Tibial artery (tissue), 4 donors: Measurements from ENCODE around the gene LYZL1.
"Not testable (repeated sequence)": the region's sequence is repeated elsewhere in the genome, so short reads cannot be mapped to it uniquely, and the experiment has no call there.

ENCODE experiments used
- DNase-seq, 2 donors: peaks; one replicate each; pipeline ENCODE4 v3.0.0-alpha.2; 2019
- H3K27ac ChIP-seq, 2 donors: fragments of 200-600 bp; sonication (generic) in 1 of 2; 1 replicate in 1 of 2; 2 replicates in 1 of 2; pipeline ENCODE4 v1.5.1; 2018 to 2019; ENCODE audit warnings: mild to moderate bottlenecking in 1 of 2
- H3K27me3 ChIP-seq, 2 donors: fragments of 200-600 bp; sonication (generic) in 1 of 2; one replicate each; pipeline versions ENCODE4 v1.5.1 to v1.6.0; 2016 to 2019
- H3K36me3 ChIP-seq, 3 donors: fragments of 200-600 bp; sonication (generic) in 2 of 3; one replicate each; pipeline ENCODE4 v1.5.1; 2016 to 2019; ENCODE audit warnings: mild to moderate bottlenecking in 2 of 3
- H3K4me1 ChIP-seq, 4 donors: fragments of 200-600 bp; sonication (generic) in 2 of 4; 1 replicate in 3 of 4; 2 replicates in 1 of 4; pipeline ENCODE4 v1.5.1; 2016 to 2019
- H3K4me3 ChIP-seq, 2 donors: fragments of 200-600 bp; sonication (generic) in 1 of 2; 1 replicate in 1 of 2; 2 replicates in 1 of 2; pipeline ENCODE4 v1.5.1; 2018 to 2019; ENCODE audit warnings: mild to moderate bottlenecking in 2 of 2
- H3K9me3 ChIP-seq, 3 donors: fragments of 200-600 bp; sonication (generic) in 1 of 3; one replicate each; pipeline ENCODE4 v1.5.1; 2016 to 2019
- intact Hi-C: fragments of 100-400 bp; cut with DNase I; formaldehyde crosslinking; loops from one replicate; pipeline ENCODE4 v1.15.0; 2023; ENCODE audit warnings: low total_unique reads
- TF ChIP-seq, protein P1 (sequence below), 2 experiments: fragments of 200-600 bp in 1 of 2; fragments of 450-650 bp in 1 of 2; IDR thresholded peaks; one replicate each; pipeline ENCODE4 v1.5.1; 2017 to 2019; ENCODE audit warnings: antibody characterized with exemption in 2 of 2, mild to moderate bottlenecking in 1 of 2, moderate library complexity in 1 of 2

LYZL1 gene

GRCh38 chr10:29301359-29301910, 12.6 kb downstream of the LYZL1 start:
- TF ChIP-seq, protein P1, sequence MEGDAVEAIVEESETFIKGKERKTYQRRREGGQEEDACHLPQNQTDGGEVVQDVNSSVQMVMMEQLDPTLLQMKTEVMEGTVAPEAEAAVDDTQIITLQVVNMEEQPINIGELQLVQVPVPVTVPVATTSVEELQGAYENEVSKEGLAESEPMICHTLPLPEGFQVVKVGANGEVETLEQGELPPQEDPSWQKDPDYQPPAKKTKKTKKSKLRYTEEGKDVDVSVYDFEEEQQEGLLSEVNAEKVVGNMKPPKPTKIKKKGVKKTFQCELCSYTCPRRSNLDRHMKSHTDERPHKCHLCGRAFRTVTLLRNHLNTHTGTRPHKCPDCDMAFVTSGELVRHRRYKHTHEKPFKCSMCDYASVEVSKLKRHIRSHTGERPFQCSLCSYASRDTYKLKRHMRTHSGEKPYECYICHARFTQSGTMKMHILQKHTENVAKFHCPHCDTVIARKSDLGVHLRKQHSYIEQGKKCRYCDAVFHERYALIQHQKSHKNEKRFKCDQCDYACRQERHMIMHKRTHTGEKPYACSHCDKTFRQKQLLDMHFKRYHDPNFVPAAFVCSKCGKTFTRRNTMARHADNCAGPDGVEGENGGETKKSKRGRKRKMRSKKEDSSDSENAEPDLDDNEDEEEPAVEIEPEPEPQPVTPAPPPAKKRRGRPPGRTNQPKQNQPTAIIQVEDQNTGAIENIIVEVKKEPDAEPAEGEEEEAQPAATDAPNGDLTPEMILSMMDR (IDR thresholded peaks at IDR 0.05): no peak
- no peaks in the 10 kb centered on the region for H3K36me3 ChIP-seq
- no peak overlapping the region for H3K4me3 ChIP-seq
- H3K27me3 ChIP-seq: no peaks in the 10 kb centered on the region
- H3K27ac ChIP-seq: no peak overlapping the region
- peaks cover 0 to 38% (median 22%) of the 10 kb centered on the region in 3 donors for H3K9me3 ChIP-seq
- DNase-seq: no peak
- peaks cover 0 to 7% (median 2%) of the 10 kb centered on the region in 4 donors for H3K4me1 ChIP-seq
- intact Hi-C loops: loop anchor here (10.0 kb wide), 1 partner anchor 287 kb away; no protein-coding TSS in a partner anchor

- DNase-seq: no peak
- TF ChIP-seq, protein P1 (IDR thresholded peaks at IDR 0.05): no peak
- Histone ChIP-seq H3K27me3 (no peaks in the 10 kb centered on the region), H3K4me1 (peaks cover 0 to 7% (median 2%) of the 10 kb centered on the region in 4 donors), H3K36me3 (no peaks in the 10 kb centered on the region), H3K4me3 (no peak overlapping the region), H3K9me3 (peaks cover 0 to 28% (median 17%) of the 10 kb centered on the region in 3 donors), H3K27ac (no peak overlapping the region)
- intact Hi-C loops: loop anchor here (10.0 kb wide), 1 partner anchor 288 kb away; no protein-coding TSS in a partner anchor
Measured at GRCh38 chr10:29302499-29302898, 13.6 kb downstream of the LYZL1 start.

- Histone ChIP-seq H3K27me3 (no peaks in the 10 kb centered on the region), H3K9me3 (peaks cover 0 to 16% (median 7%) of the 10 kb centered on the region in 3 donors), H3K36me3 (no peaks in the 10 kb centered on the region), H3K27ac (no peak overlapping the region), H3K4me1 (peaks cover 0 to 7% (median 2%) of the 10 kb centered on the region in 4 donors), H3K4me3 (no peak overlapping the region)
- DNase-seq: peak; percentile 58 to 70
- intact Hi-C loops: loop anchor here (2.0 to 10.0 kb wide), 2 partner anchors 290 to 644 kb away; no protein-coding TSS in a partner anchor
- TF ChIP-seq, protein P1 (IDR thresholded peaks at IDR 0.05): peak; percentile 83 to 92
Measured at GRCh38 chr10:29304264-29304994, 15.6 kb downstream of the LYZL1 start.

DNA sequence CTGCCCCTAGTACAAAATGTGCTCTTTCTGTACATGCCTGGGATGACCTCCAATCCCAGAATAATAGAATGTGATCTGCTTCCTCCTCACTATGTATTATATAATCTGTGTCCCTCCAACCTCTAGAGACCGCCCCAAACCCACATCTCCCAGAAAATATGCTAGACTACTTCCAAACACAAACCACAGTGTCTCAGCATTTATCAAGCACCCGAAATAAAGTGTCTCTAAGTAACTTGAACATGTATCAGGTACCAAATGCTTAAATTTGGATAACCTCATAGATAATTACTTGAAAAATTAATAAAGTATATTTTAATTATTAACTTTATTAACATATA, 16.1 kb downstream of the LYZL1 start:
- Histone ChIP-seq H3K27me3 (no peaks in the 10 kb centered on the region), H3K4me1 (peaks cover 0 to 7% (median 2%) of the 10 kb centered on the region in 4 donors), H3K27ac (no peak overlapping the region), H3K4me3 (no peak overlapping the region), H3K36me3 (no peaks in the 10 kb centered on the region), H3K9me3 (peaks cover 0 to 12% (median 7%) of the 10 kb centered on the region in 3 donors)
- TF ChIP-seq, protein P1 (IDR thresholded peaks at IDR 0.05): no peak
- DNase-seq: no peak
- intact Hi-C loops: loop anchor here (2.0 to 10.0 kb wide), 2 partner anchors 290 to 644 kb away; no protein-coding TSS in a partner anchor

GRCh38 chr10:29306688-29307087, 17.8 kb downstream of the LYZL1 start:
- TF ChIP-seq, protein P1 (IDR thresholded peaks at IDR 0.05): no peak
- H3K4me1 ChIP-seq: peaks cover 0 to 7% (median 2%) of the 10 kb centered on the region in 4 donors
- H3K27ac ChIP-seq: no peak overlapping the region
- DNase-seq: no peak
- intact Hi-C loops: loop anchor here (10.0 kb wide), 1 partner anchor 292 kb away; no protein-coding TSS in a partner anchor
- H3K4me3 ChIP-seq: no peak overlapping the region
- no peaks in the 10 kb centered on the region for H3K9me3 ChIP-seq
- H3K36me3 ChIP-seq: no peaks in the 10 kb centered on the region
- H3K27me3 ChIP-seq: no peaks in the 10 kb centered on the region

DNA sequence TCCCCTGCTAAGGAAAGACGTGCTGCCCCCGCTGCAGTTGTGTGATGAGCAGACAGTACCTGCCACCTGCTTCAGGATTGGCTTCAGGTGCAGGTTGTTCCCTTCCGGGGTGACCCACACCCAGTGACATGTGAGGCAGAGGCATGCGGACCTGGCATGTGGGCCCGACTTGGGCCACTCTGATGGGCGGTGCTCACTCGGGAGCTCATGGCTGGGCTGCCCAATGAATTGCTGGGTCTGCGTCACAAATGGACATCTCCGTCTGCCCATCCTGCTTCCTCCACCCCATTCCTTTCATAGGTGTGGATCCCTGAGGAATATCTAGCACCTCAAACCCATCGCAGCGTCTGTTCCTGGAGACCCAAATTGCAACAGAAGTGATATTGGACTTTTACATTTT, 19.3 kb downstream of the LYZL1 start:
- H3K9me3 ChIP-seq, H3K27ac ChIP-seq, H3K27me3 ChIP-seq, H3K4me3 ChIP-seq, H3K4me1 ChIP-seq, H3K36me3 ChIP-seq, DNase-seq: not testable (repeated sequence)
- intact Hi-C loops: loop anchor here (10.0 kb wide), 1 partner anchor 293 kb away; no protein-coding TSS in a partner anchor
